ENCODE results near the gene IFNAR1.
A peak's percentile ranks its signal among the peaks of the same experiment; 100 is the strongest.

IFNAR1 gene

DNA sequence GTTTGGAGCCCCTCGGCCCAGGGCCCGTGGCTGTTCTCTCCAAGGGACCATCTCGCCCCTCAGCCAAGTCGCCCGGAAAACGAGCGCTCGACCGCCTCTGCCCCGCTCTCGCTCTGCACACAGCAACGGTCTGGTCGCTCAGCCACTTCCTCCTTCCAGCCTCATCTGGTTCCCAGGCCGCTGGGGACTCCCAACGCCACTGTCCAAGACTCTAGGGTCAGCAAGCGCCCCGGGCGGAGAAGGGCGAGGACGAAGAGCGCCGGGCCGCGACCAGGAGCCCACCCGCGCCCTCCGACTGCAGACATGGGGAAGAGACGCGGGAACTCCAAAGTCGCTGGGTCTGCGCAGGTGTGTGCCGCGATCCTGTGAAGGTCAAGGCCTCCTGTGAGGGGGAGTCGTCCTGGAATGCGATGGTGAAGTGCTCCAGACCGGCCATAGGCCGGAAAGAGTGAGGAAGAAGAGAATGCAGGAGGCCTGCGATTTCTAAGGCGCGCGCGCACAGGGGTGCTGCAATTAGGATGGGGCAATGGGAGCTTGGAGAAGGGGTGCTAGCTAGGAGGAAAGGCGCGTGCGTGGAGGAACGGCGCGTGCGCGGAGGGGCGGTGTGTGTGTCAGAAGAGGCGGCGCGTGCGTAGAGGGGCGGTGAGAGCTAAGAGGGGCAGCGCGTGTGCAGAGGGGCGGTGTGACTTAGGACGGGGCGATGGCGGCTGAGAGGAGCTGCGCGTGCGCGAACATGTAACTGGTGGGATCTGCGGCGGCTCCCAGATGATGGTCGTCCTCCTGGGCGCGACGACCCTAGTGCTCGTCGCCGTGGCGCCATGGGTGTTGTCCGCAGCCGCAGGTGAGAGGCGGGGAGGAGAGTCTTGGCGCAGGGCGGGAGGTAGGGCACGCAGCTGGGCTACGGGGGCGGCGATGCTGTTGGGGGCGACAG lies at the start of gene IFNAR1:
Gene IFNAR1, plus strand, starts transcription at position 680 of the 931 bp plus-strand sequence. Its CDS starts 86 bp downstream, at position 766.
- peak; percentile 90 for DNase-seq (ENCODE audit: low read depth, low spot score)
- H3K27ac ChIP-seq = peak within 1 kb of the TSS; percentile 81

DNA sequence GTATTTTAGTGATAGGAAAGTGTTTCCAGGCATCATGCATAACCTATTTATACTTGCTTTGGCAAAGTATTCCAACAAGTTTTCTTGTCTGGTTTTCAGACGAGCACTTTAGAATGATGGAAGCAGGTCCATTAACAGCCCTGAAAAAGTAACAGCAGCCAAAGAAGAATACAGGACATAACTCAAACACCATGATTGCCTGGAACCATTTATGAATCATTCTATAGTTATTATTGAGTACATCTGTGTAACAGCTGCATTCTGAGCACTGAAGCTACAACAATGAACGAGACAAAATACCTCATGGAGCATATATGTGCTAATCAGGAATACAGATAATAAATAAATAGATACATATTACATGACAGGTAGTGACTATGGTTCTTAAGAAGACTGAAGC lies 46.0 kb upstream of the IFNAR1 start:
- no peak overlapping the region for H3K27ac ChIP-seq
- DNase-seq (ENCODE audit: low read depth, low spot score) = no peak

DNA sequence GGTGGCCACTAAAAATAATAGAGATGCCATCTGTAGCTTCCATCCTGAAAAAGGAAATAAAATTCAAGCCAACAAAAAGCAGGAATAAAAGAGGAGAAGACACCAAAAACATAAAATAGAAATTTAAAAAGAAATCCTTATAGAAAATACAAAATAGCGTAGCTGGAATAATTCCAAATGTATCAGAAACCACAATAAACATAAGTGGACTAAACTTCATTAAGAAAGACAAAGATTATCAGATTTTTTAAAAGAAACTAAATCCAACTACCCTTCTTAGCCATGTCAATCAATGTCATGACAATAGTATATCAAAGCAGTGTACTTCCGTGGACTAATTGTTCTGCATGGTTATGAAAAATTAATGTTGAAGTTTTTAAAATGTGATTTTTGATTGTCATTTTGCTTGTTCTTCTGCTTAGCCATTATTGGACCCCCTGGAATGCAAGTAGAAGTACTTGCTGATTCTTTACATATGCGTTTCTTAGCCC lies 45.4 kb upstream of the IFNAR1 start:
- no peak for DNase-seq (ENCODE audit: low read depth, low spot score)

DNA sequence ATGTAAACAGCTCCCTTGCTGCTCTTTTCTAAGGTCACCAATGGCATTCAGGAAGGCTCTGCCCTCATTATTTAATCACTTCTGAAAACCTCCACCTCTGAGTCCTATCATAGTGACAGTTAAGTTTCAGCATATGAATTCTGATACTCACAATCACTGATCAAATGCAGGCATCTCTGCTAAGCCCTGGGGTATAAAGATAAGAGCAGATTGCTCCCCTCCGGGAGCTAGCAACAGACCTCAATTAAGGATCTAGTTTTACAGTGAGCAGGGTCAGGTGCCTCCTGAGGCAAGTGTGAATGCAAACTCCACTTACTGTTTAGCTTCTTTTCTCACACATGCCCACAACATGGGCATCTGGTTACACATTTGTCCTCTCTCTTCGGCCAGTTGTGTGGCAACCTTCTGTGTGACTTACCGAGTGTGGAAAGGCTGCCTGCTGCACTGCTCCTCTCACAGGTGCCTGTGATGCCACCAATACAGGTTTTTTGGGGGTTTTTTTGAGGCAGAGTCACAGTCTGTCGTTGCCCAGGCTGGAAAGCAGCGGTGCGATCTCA lies 43.6 kb upstream of the IFNAR1 start:
- H3K27ac ChIP-seq = no peak overlapping the region
- DNase-seq (ENCODE audit: low read depth, low spot score) = no peak

More for the DNA sequence above, 45.4 kb upstream of the IFNAR1 start:
- H3K27ac ChIP-seq = no peak overlapping the region

DNA sequence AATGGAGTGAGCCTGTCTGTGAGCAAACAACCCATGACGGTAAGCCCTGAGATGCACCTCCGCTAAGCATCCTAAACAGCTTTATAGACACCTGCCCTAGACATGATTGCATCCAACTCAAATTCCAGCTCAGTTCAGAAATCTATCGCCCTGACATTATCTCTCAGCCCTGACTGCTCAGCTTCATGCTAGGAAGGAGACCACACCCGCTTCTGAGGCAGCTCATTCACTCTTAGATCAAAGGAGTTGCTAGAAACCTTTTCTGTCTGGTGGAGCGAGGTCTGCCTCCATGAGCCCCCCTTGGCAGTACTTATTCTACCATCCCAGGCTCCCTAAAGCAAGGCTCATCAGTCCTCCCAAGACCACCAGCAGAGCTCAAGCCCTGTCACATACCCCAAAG lies 41.6 kb upstream of the IFNAR1 start:
- H3K27ac ChIP-seq = no peak overlapping the region

DNA sequence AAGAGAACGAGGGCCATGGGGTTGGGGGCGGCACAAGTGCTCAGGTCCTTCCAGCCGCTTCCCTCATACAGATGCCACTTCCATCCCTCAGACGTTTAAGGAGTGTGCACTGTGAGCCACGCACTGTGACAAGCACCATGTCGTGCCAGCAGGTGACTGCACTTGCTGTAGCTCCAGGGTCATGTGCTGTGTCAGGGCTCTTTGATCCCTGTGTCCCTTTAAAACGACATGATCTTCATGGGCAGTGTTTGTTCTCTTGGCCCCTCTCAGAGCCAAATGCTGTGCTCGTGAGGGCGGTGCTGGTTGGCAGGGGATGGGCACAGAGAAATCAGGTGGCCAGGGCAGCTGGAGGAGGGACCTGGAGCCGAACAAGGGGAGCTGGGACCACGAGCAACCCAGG lies 38.7 kb upstream of the IFNAR1 start:
- no peak overlapping the region for H3K27ac ChIP-seq
- no peak for DNase-seq (ENCODE audit: low read depth, low spot score)

More for the DNA sequence above, 41.6 kb upstream of the IFNAR1 start:
- no peak for DNase-seq (ENCODE audit: low read depth, low spot score)

DNA sequence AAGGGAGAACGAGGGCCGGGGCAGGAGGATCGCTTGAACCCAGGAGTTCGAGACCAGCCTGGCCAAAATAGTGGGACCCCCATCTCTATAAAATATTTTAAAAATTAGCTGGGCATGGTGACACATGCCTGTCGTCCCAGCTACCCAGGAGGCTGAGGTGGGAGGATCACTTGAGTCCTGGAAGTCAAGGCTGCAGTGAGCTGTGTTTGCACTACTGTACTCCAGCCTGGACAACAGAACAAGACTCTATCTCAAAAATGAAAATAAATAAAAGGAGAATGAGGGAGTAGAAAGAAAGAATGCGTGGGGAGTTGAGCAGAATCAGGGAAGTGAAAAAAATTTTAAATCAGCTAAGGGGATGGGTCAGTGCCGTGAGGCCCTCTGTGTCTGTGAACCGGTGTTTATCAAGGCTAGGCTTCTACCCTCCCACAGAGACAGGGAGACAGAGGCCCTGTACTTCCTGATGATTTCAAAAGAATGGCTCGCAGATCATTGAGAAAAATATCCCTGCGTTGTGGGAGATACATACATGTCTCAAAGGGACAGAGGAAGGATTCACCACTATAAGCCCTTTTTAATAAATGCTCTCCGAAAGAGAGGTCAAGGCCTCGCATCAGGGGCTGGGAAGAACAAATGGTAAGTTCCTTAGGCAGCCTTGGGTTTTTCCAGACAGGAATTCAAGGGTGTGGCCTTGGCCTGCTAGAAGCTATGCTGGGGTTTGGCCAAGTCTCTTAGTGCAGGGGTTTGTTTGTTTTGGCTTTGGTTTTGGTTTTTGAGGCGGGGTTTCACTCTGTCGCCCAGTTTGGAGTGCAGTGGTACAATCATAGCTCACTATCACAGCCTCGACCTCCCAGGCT lies 37.9 kb upstream of the IFNAR1 start:
- peak overlapping the region; percentile 51 for H3K27ac ChIP-seq
- no peak for DNase-seq (ENCODE audit: low read depth, low spot score)

DNA sequence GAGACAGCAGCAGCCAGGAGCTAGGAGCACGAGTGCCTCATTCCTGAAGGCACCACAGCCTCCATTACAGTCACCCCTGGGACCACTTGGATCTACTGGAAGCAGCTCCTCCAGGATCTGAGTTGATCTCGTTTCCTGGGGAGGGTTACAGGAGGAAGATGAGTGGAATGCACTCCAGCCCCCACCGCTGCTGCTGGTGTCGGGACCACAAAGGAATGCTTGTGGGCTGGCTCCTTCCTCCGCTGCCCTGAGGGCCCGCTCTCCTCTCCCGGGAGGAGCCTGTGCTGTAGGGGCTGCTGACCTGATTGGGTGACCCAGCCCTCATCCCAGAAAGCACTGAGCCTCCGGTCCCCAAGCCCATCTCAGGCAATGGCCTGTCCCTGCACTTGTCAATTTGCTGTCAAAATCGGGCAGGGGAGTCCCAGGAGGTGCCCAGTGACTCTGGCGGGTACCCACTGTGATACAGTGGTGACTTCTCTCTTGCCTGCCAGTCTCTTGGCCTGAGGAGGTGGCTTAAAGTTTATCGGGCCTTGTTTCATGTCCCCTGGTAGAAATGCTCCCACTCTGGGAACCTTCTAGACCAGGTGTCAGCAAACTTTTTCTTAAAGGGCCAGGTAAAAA lies 35.5 kb upstream of the IFNAR1 start:
- no peak overlapping the region for H3K27ac ChIP-seq
- DNase-seq (ENCODE audit: low read depth, low spot score) = no peak

DNA sequence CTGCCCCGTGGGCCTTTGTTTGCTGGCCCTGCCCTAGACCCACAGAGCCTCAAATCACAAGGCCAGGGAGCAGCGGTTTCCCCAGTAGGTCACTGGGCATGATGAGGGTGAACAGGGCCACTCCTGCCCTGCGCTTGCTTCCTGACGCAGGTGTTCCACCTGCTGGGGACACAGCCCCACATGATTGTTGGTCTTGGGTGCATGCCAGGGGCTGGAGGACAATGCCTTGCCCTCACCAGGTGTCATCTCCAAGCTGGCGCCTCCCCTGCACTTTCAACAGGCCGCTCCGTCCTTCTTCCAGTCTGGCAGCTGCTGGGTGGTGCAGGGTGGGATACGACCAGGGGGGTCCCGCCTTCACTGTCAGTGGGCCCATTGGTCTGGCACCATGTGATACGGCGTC lies 34.3 kb upstream of the IFNAR1 start:
- H3K27ac ChIP-seq = no peak overlapping the region
- no peak for DNase-seq (ENCODE audit: low read depth, low spot score)

DNA sequence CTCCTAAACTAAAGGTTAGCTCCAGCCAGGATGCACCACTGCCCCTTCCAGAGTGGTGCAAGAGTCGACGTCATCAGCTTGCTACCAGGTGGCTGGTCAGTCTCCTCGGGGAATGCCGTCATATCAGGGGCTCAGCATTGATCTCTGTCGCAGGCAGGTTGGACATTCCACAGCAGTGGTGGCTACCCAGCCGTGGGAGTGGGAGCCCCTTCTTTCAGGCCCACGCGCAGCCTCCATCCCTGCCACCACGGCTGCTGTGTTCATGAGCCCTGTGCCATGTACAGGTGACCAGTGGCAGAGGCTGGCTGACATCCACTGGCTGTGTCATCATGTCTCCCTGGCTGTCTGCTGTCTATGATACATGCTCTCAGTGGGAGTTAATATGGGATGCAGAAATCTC lies 33.1 kb upstream of the IFNAR1 start:
- no peak for DNase-seq (ENCODE audit: low read depth, low spot score)
- no peak overlapping the region for H3K27ac ChIP-seq

DNA sequence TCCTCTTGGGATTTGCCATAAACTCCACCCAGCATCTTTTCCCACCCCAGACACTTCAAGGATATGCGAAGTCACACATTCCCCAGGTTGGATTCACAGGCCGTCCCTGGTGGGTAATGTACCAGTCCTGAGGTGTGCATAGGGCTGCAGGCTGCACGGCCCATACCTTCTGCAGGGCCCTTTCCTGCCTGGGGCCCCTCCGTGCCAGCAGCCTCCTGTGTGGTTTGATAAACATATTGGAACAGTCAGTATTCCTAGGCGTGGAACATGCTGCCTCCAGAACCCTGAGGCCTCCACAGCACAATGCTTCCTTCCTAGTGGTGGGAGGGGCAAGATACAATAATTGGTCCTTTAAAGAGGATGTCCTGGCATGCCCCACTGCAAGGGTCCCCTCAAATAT lies 32.0 kb upstream of the IFNAR1 start:
- no peak overlapping the region for H3K27ac ChIP-seq
- DNase-seq (ENCODE audit: low read depth, low spot score) = no peak

DNA sequence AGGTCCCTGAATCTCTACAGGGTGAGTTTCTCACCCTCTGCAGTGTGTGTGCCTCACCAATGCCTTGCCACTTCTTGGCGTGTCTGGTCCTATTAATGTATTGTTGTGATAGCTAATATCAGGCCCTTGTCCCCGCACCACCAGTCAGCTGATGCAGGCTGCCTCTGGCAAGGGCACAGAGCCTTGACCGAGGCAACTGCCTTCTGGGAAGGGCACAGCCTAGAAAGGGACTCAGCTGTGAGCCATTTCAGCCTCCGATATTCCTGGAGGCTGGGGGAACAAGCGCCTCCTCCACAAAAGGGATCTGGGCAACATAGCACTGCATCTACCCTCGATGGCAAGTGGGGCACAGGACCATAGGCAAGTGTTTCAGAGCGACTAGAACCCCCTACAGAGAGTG lies 31.6 kb upstream of the IFNAR1 start:
- no peak for DNase-seq (ENCODE audit: low read depth, low spot score)
- no peak overlapping the region for H3K27ac ChIP-seq

DNA sequence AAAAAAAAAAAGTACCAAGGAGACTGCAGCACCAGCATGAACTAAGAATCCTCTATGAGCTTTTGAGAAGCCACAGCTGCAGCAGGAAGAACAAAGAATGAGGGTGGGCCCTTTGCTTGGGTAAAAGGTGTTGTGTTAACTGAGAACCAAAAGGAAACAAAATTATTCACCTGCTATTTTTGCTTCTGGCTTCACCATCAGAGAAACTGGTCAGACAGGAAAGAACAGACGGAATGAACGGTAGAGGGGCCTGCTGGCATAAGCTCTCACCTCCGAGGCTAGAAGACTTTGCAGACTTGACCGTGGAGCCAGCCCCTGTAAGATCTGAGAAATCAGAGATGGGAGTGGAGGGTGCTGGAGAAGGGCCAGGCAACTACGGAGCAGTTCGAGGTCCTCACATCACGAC lies 31.0 kb upstream of the IFNAR1 start:
- peak overlapping the region; percentile 4 for H3K27ac ChIP-seq
- no peak for DNase-seq (ENCODE audit: low read depth, low spot score)

DNA sequence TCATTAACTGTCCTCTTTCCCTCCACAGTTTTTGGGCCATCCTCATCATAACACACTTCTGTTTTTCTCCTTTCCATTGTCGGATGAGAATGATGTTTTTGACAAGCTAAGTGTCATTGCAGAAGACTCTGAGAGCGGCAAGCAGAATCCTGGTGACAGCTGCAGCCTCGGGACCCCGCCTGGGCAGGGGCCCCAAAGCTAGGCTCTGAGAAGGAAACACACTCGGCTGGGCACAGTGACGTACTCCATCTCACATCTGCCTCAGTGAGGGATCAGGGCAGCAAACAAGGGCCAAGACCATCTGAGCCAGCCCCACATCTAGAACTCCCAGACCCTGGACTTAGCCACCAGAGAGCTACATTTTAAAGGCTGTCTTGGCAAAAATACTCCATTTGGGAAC lies 28.6 kb upstream of the IFNAR1 start:
- H3K27ac ChIP-seq = no peak overlapping the region
- DNase-seq (ENCODE audit: low read depth, low spot score) = no peak

DNA sequence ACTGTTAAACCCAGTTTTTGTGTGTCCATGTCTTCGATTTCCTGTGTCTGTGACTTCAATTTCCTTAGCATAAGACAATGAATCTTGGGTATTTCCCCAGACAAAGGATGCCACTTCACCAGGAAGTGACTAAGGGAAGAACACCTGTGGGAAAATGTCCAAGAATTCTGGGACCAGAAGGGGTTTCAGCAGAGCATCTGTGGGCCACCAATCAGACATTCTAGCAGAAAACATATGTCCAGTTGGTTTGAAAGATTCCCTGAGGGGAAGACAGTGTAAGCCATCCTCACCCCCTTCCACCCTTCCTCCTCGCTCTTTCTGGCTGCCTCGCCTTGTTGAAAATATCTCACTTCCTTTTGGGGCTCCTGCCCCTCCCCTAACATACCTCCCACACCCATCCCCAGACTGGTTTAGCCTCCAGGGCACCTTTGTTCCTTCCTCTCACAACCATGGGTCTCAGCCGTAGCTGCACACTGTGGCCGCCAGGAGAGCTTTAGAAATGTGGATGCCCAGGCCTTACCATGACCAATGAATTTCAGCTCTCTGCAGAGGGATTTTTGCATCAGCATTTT lies 25.5 kb upstream of the IFNAR1 start:
- DNase-seq (ENCODE audit: low read depth, low spot score) = peak; percentile 37
- peak overlapping the region; percentile 84 for H3K27ac ChIP-seq

DNA sequence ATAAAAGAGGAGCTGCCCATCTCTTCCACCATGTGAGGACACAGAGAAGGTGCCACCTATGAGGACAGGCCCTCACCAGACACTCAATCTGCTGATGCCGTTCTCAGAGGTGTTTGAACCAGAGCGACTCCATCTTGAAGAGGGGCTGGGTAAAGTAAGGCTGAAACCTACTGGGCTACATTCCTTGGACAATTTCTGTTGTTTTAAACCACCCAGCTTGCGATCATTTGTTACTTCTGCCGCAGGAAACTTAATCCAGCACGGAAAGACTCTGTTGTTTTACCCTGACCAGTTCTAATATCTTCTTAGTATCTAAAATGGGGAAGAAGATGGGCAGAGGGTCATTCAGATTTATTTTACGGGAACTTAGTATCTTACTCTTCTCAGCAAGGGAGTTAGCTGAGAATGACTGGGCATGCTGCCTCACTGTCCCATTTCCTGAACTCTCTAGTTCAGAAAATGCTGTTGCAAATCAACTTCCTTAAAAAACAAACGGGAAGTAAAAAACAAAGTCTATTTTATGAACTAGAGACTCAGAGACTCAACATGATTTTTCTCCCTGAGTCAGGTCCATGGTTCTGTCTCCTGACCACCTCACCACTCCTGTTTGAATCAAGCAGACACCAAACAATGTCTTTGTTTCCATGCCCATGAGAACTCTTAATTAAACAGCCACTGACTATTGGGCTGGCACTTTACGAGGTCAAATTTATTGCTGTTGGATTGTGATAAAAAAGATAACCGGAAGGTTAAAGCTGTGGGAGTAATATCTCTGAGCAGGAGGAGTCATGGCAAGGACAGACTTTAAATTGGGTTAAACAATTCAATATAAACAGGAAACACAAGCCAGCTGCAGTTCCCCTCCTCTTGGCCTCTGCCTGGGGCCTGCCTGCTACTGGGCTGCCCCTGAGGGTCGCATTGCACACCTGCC lies 23.8 kb upstream of the IFNAR1 start:
- H3K27ac ChIP-seq = peak overlapping the region; percentile 84
- DNase-seq (ENCODE audit: low read depth, low spot score) = no peak

DNA sequence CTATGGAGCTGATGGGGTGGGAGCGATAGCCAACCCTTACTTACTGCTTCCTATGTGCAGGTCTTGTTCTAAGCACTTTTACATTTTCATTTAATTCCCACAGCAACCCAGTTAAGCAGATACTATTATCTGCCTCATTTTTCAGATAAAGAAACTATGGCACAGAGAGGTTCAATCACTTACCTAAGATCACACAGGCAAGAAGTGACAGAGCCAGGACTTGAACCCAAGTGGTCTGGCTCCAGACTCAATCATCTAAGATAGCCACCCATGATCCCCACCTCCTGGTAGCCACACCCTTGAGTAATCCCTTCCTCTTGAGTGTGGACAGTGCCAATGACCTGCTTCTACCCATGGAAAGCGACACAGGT lies 23.2 kb upstream of the IFNAR1 start:
- peak overlapping the region; percentile 84 for H3K27ac ChIP-seq
- no peak for DNase-seq (ENCODE audit: low read depth, low spot score)

DNA sequence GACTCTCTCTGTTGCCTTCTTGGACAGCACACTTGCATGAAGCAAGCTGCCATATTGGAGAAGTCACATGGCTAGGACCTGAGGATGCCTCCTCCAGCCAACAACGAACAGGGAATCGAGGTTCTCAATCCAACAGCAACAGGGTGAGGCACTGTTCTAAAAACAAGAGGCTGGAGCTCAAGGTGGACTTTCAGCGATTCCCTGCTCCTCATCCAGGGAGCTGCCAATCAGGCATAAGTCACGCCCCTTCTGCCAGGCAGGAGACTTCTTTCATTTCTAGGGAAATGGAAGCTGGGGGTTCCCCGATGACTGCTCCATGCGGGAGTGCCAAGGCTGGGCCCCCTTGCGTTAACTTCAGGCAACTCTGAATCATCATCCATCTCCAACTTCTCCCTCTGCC lies 22.7 kb upstream of the IFNAR1 start:
- DNase-seq (ENCODE audit: low read depth, low spot score) = no peak
- H3K27ac ChIP-seq = no peak overlapping the region

DNA sequence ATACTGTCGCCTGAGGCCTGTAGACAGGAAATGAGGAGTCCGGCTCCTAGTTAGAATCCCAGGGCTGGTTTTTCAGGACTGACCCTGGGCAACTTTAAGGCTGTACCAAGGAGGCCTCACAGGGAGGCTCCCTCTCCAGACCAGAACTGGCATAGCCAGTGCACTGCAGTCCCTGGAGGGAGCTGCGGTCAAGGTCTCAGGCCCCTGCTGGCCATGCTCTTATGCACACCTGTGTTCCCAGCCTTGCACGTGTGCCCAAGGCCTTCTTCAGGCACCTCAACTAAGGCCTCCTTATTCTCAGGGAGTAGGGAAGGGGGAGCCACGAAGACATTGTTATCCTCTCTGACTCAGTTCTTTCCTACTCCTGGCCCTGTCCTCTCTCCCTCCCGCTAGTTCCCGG lies 22.0 kb upstream of the IFNAR1 start:
- H3K27ac ChIP-seq = no peak overlapping the region
- DNase-seq (ENCODE audit: low read depth, low spot score) = no peak
